ENCODE results near the gene KCTD18.

Gene KCTD18

DNA sequence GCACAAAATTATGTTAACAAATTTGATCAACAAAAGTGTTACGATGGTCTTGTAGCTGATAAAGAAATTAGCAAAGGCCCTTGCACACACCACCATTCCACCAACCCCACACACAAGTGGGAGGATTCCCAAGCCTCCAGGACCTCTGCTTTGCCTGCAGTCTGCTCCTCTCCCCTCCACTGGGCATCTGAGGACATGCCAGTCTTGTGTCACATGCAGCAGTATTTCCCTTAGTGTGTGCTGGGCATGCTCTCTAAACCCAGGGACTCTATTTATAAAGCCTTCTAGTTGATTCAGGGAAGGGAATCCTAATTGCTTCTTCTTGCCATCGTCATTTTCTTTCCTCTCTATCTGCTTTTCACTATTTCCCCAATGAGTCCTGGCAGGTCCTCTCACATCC, 53.3 kb downstream of the KCTD18 start:
- Histone ChIP-seq H3K27me3 (no peaks in the 10 kb centered on the region), H3K4me3 (no peak overlapping the region), H3K9me3 (no peaks in the 10 kb centered on the region), H3K27ac (no peak overlapping the region), H3K4me1 (no peaks in the 10 kb centered on the region), H3K36me3 (peaks cover 0 to 34% (median 3%) of the 10 kb centered on the region in 3 donors)
- no peak for DNase-seq
- TF ChIP-seq, protein P1, sequence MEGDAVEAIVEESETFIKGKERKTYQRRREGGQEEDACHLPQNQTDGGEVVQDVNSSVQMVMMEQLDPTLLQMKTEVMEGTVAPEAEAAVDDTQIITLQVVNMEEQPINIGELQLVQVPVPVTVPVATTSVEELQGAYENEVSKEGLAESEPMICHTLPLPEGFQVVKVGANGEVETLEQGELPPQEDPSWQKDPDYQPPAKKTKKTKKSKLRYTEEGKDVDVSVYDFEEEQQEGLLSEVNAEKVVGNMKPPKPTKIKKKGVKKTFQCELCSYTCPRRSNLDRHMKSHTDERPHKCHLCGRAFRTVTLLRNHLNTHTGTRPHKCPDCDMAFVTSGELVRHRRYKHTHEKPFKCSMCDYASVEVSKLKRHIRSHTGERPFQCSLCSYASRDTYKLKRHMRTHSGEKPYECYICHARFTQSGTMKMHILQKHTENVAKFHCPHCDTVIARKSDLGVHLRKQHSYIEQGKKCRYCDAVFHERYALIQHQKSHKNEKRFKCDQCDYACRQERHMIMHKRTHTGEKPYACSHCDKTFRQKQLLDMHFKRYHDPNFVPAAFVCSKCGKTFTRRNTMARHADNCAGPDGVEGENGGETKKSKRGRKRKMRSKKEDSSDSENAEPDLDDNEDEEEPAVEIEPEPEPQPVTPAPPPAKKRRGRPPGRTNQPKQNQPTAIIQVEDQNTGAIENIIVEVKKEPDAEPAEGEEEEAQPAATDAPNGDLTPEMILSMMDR (IDR thresholded peaks at IDR 0.05) = no peak
- intact Hi-C loops (cut with DNase I; ENCODE audit: low total_unique reads) = no loop called here

DNA sequence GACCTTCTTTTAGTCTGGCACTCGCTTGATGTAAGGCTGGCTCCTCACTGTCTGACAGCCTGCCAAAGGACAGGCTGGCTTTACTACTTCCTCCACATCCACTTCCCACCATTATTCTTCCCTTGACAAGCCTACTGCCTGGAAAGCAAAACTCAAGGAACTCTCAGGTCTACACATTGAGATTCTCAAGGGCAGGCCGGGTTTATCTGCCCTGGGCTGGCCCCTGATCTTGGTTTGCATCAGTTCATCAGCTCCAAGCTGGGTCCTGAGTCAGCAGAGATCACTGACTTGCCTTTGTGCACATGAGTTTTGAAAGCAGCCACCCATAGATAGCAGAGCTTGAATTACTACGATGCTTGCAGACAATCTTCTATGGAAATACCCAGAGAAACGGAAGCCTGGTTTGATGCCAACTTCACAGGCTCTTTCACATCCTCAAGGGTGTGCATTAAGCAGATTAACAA, 53.9 kb downstream of the KCTD18 start:
- Histone ChIP-seq H3K4me3 (no peak overlapping the region), H3K4me1 (no peaks in the 10 kb centered on the region), H3K9me3 (no peaks in the 10 kb centered on the region), H3K27ac (no peak overlapping the region), H3K36me3 (peaks cover 0 to 34% (median 0%) of the 10 kb centered on the region in 3 donors), H3K27me3 (no peaks in the 10 kb centered on the region)
- intact Hi-C loops (cut with DNase I; ENCODE audit: low total_unique reads) = no loop called here
- TF ChIP-seq, protein P1 (IDR thresholded peaks at IDR 0.05) = no peak
- no peak for DNase-seq

DNA sequence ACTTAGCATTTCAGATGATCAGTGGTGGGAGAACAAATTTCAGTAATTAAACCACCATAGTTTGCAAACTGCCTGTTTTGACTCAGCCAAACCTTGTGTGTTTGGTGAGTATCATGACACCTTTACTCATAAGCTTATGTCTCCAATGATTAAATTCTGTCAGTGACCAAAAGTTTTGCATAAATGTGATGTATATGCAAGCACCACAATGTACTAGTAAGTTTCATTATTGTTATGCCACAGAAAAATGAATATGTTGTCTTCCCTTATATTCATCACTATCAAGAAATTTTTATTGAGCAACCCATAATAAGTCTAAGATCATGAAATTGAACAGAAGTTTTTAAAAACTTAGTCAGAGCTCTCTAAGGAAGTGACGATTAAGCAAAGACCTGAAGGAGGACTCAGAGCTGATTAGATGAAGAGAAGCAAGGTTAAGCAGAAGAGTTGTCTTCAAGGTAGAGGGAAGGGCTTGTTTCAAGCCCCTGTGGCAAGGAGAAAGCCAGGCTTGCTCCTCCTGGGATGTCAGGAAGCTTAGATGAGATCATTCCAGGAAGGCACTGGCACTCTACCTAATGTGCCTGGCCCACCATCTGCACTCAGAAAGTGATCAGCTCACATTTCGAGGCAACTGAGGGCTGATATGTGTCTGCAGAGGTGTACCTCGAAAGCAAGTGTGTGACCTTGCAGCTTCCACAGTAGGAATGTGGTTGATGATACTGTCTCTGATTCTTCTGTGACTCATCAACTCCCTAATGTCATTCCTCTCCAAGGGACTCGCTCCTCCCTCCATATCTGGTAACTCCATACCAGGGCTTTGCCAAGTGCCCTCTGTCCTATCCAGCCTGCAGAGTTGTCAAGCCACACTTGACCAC, 54.7 kb downstream of the KCTD18 start:
- Histone ChIP-seq H3K9me3 (no peaks in the 10 kb centered on the region), H3K4me3 (no peak overlapping the region), H3K27ac (no peak overlapping the region), H3K36me3 (peaks cover 0 to 34% (median 0%) of the 10 kb centered on the region in 3 donors), H3K4me1 (no peaks in the 10 kb centered on the region), H3K27me3 (no peaks in the 10 kb centered on the region)
- intact Hi-C loops (cut with DNase I; ENCODE audit: low total_unique reads) = no loop called here
- TF ChIP-seq, protein P1 (IDR thresholded peaks at IDR 0.05) = no peak
- no peak for DNase-seq

- Histone ChIP-seq H3K27me3 (no peaks in the 10 kb centered on the region), H3K4me1 (no peaks in the 10 kb centered on the region), H3K9me3 (no peaks in the 10 kb centered on the region), H3K36me3 (peaks cover 0 to 32% (median 1%) of the 10 kb centered on the region in 3 donors), H3K4me3 (no peak overlapping the region), H3K27ac (no peak overlapping the region)
- TF ChIP-seq, protein P1 (IDR thresholded peaks at IDR 0.05) = no peak
- DNase-seq = no peak
- intact Hi-C loops (cut with DNase I; ENCODE audit: low total_unique reads) = no loop called here
Observed at GRCh38 chr2:200453853-200454534, 55.9 kb downstream of the KCTD18 start.

DNA sequence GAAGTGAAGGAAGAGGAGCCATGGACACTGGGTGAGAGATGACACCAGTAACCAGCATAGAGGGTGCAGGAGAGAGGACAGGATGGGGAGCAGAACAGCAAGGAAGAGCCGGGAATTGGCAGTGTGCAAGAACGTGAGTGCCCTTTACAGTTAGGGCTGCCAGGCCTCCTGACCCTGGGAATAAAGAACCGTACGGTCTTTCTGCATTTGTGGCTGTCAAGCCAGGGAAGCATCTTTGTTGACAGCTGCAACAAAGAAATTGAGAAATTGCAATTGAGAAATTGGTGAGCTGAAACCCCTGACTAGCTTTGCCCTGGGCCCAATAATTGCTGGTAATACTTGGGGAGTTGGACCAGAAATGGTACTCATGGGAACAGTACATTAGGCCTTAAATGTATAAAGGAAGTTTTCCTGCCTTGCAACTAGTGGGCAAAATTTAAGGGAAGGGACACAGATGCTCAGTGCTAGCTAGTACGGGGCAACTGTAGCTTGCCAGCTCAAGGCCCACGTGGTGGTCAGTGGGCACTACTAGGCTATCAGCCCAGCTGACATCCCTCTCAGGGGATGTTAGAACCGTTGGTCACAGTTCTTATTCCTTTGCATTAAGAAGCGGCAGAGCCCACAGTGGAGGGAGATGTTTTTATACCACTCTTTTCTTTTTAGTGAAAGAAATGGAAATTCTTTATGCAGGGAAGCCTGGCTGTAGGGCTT, 56.6 kb downstream of the KCTD18 start:
- TF ChIP-seq, protein P1 (IDR thresholded peaks at IDR 0.05) = no peak
- intact Hi-C loops (cut with DNase I; ENCODE audit: low total_unique reads) = no loop called here

More for the DNA sequence above, 56.6 kb downstream of the KCTD18 start:
- Histone ChIP-seq H3K27ac (no peak overlapping the region), H3K4me3 (no peak overlapping the region), H3K27me3 (no peaks in the 10 kb centered on the region), H3K4me1 (no peaks in the 10 kb centered on the region), H3K36me3 (peaks cover 0 to 32% (median 4%) of the 10 kb centered on the region in 3 donors), H3K9me3 (no peaks in the 10 kb centered on the region)
- DNase-seq = no peak
